GM23338 (cell line): ENCODE results near the gene INPP5A.

ENCODE experiments used
- CREB1 ChIP-seq: fragments of 250-450 bp; sonication (Bioruptor Pico); IDR thresholded peaks from 2 replicates; pipeline ENCODE4 v1.5.0; 2020; ENCODE audit warnings: low read depth, mild to moderate bottlenecking, moderate library complexity
- CTCF ChIP-seq, 2 experiments: fragments of 200-600 bp in 1 of 2; sonication (generic) in 1 of 2; conservative IDR thresholded peaks; 2 replicates each; pipeline versions ENCODE4 v1.5.1 to v1.6.1; 2016 to 2017; ENCODE audit warnings: antibody characterized with exemption in 2 of 2, low read depth in 2 of 2, mild to moderate bottlenecking in 2 of 2, moderate library complexity in 1 of 2
- EZH2 ChIP-seq: fragments of 200-600 bp; sonication (generic); IDR thresholded peaks from one replicate; pipeline ENCODE4 v1.8.0; 2017; ENCODE audit warnings: antibody characterized with exemption, mild to moderate bottlenecking, low read depth; ENCODE audit not compliant: unreplicated experiment
- EZH2phosphoT487 ChIP-seq: fragments of 200-600 bp; sonication (generic); IDR thresholded peaks from one replicate; pipeline ENCODE4 v1.8.1; 2018; ENCODE audit warnings: antibody characterized with exemption; ENCODE audit not compliant: unreplicated experiment
- POLR2AphosphoS5 ChIP-seq: IDR thresholded peaks from 2 replicates; pipeline ENCODE4 v1.6.1; 2016; ENCODE audit warnings: antibody characterized with exemption, low read depth
- REST ChIP-seq: IDR thresholded peaks from one replicate; pipeline ENCODE4 v1.6.1; 2018; ENCODE audit warnings: antibody characterized with exemption; ENCODE audit not compliant: unreplicated experiment
- STAT1 ChIP-seq: IDR thresholded peaks from one replicate; pipeline ENCODE4 v1.6.1; 2016; ENCODE audit warnings: antibody characterized with exemption; ENCODE audit not compliant: unreplicated experiment
- ZNF114 ChIP-seq: fragments of 250-450 bp; sonication (Bioruptor Pico); IDR thresholded peaks from 2 replicates; pipeline ENCODE4 v1.5.0; 2020; ENCODE audit warnings: mild to moderate bottlenecking, moderate library complexity

GRCh38 chr10:132705943-132706342 lies 168.4 kb downstream of the INPP5A start:
- TF ChIP-seq REST (no peak), CTCF (conservative IDR thresholded peaks at IDR 0.05; ENCODE audit: low read depth in 2 of 2) (no peak), EZH2 (no peak), STAT1 (no peak), POLR2AphosphoS5 (no peak), ZNF114 (CRISPR knock-in tag) (no peak), CREB1 (CRISPR knock-in tag) (no peak), EZH2phosphoT487 (no peak)
